K562 (cell line): Measurements from ENCODE around the gene METRN. TPM values are rescaled to one million over a fixed set of nuclear protein-coding genes. Genes with fewer than 3 reads are reported as not detected.

Experiments used
- ATAC-seq: fragments of 200-7000 bp; cut with Tn5 transposase; 3 replicates; pipeline ENCODE4 v1.9.1; 2020; ENCODE audit warnings: moderate library complexity
- BruUV-seq: library from RNA; stranded (reverse); fragments of 400-500 nt; replicated peaks from 2 replicates; lab custom pipeline; 2021; lab: Mats Ljungman, UMichigan
- CTCF ChIA-PET: fragments of 300-600 bp; formaldehyde crosslinking; extraction: SDS; loops from one replicate; lab custom pipeline; 2021; ENCODE audit warnings: low intra/inter-chr PET ratio; lab: Yijun Ruan, JAX
- POLR2A ChIA-PET: fragments of 300-600, 350-650 bp; sonication (Branson Sonifier 250); formaldehyde crosslinking; extraction: SDS; loops from one replicate; lab custom pipeline; 2021; ENCODE audit warnings: antibody characterized with exemption, inconsistent platforms; lab: Yijun Ruan, JAX
- DNase-seq, 4 experiments: peaks; one replicate each; pipeline versions ENCODE4 v3.0.0 to v3.0.0-alpha.2; 2011 to 2018; ENCODE audit warnings: low spot score in 3 of 4, mixed read lengths in 3 of 4; ENCODE audit errors: extremely low read depth in 1 of 4
- FAIRE-seq: peaks from 2 replicates; lab custom pipeline; 2011; peaks lifted over from hg19 to GRCh38; lab: Jason Lieb, UNC
- H2AFZ ChIP-seq: 2 replicates; pipeline ENCODE4 v1.6.0; 2011; ENCODE audit warnings: low read depth, low read length, control low read depth, inconsistent platforms
- H3K27ac ChIP-seq: fragments of 200-600 bp; 3 replicates; pipeline ENCODE4 v1.8.0; 2011; ENCODE audit warnings: low read depth, mild to moderate bottlenecking, control low read depth, inconsistent platforms, low read length, moderate library complexity, mixed read lengths; ENCODE audit errors: extremely low read depth
- H3K27me3 ChIP-seq, 2 experiments: fragments of 300-600 bp in 1 of 2; 2 replicates in 1 of 2; 3 replicates in 1 of 2; pipeline versions ENCODE4 v1.6.0 to v1.8.0; 2011; ENCODE audit warnings: inconsistent platforms in 2 of 2, low read length in 2 of 2, mild to moderate bottlenecking in 1 of 2, mixed read lengths in 1 of 2, moderate library complexity in 1 of 2; ENCODE audit not compliant: control insufficient read depth in 2 of 2, insufficient read depth in 2 of 2
- H3K36me3 ChIP-seq: fragments of 300-600 bp; 3 replicates; pipeline ENCODE4 v1.8.0; 2011; ENCODE audit warnings: mild to moderate bottlenecking, low read length, inconsistent platforms; ENCODE audit not compliant: control insufficient read depth, insufficient read depth
- H3K4me1 ChIP-seq, 2 experiments: fragments of 200-600 bp in 1 of 2; replicated peaks in 1 of 2; 2 replicates in 1 of 2; 3 replicates in 1 of 2; pipeline versions ENCODE4 v1.5.1 to v1.8.0; 2011; ENCODE audit warnings: inconsistent platforms in 2 of 2, low read length in 2 of 2, mild to moderate bottlenecking in 1 of 2, mixed read lengths in 1 of 2, moderate library complexity in 1 of 2; ENCODE audit not compliant: control insufficient read depth in 2 of 2, insufficient read depth in 2 of 2
- H3K4me2 ChIP-seq: 2 replicates; pipeline ENCODE4 v1.6.1; 2011; ENCODE audit warnings: low read length, control low read depth, inconsistent platforms, mixed read lengths; ENCODE audit not compliant: insufficient read depth
- H3K4me3 ChIP-seq: fragments of 200-600 bp; sonication (generic), shearing (Covaris generic); 2 replicates; pipeline ENCODE4 v1.5.1; 2016; ENCODE audit warnings: control low read depth, inconsistent platforms
- H3K79me2 ChIP-seq: fragments of 200-600 bp; 3 replicates; pipeline ENCODE4 v1.8.0; 2011; ENCODE audit warnings: low read length, inconsistent platforms; ENCODE audit not compliant: control insufficient read depth, insufficient read depth
- H3K9ac ChIP-seq, 2 experiments: 2 replicates each; pipeline versions ENCODE4 v1.6.0 to v1.6.1; 2011; ENCODE audit warnings: low read depth in 2 of 2, low read length in 2 of 2, control low read depth in 1 of 2, inconsistent platforms in 1 of 2, mild to moderate bottlenecking in 1 of 2, mixed read lengths in 1 of 2; ENCODE audit not compliant: insufficient read depth in 1 of 2
- H3K9me1 ChIP-seq: one replicate; pipeline ENCODE4 v1.6.0; 2011; ENCODE audit warnings: inconsistent platforms, mild to moderate bottlenecking, low read length, moderate library complexity; ENCODE audit not compliant: control insufficient read depth, insufficient read depth
- H3K9me3 ChIP-seq: replicated peaks from 2 replicates; pipeline ENCODE4 v1.5.1; 2011; ENCODE audit warnings: low read depth, low read length, inconsistent platforms; ENCODE audit not compliant: control insufficient read depth, insufficient read depth
- H4K20me1 ChIP-seq: replicated peaks from 2 replicates; pipeline ENCODE4 v1.6.1; 2011; ENCODE audit warnings: low read length, inconsistent platforms, mixed read lengths; ENCODE audit not compliant: control insufficient read depth, insufficient read depth
- ARHGAP35 ChIP-seq: fragments of 450-650 bp; IDR thresholded peaks from 2 replicates; pipeline ENCODE4 v1.6.1; 2018; ENCODE audit not compliant: partially characterized antibody
- HSF4 ChIP-seq: fragments of 250-450 bp; sonication (Bioruptor Pico); IDR thresholded peaks from 2 replicates; pipeline ENCODE4 v2.1.2; 2022; ENCODE audit warnings: mild to moderate bottlenecking, moderate library complexity, borderline replicate concordance
- PCBP1 ChIP-seq: fragments of 200-400 bp; formaldehyde crosslinking; IDR thresholded peaks from 2 replicates; pipeline ENCODE4 v1.6.1; 2018; ENCODE audit warnings: mild to moderate bottlenecking, low read depth, low read length; ENCODE audit not compliant: poor library complexity, severe bottlenecking
- RBFOX2 ChIP-seq: fragments of 200-400 bp; formaldehyde crosslinking; IDR thresholded peaks from 2 replicates; pipeline ENCODE4 v1.6.1; 2017; ENCODE audit warnings: low read depth, mild to moderate bottlenecking, low read length, moderate library complexity
- RFX1 ChIP-seq: fragments of 450-650 bp; IDR thresholded peaks from 2 replicates; pipeline ENCODE4 v1.6.1; 2016; ENCODE audit warnings: mild to moderate bottlenecking, moderate library complexity
- TGIF2 ChIP-seq: sonication (generic); formaldehyde crosslinking; IDR thresholded peaks from 2 replicates; pipeline ENCODE4 v1.8.1; 2022; ENCODE audit warnings: mild to moderate bottlenecking, missing genetic modification reagents, moderate library complexity
- ZFP91 ChIP-seq: sonication (generic); formaldehyde crosslinking; IDR thresholded peaks from 2 replicates; pipeline ENCODE4 v1.8.0; 2022; ENCODE audit warnings: mild to moderate bottlenecking, missing genetic modification reagents
- ZNF740 ChIP-seq, 3 experiments: fragments of 200-800 bp in 1 of 3; sonication (Bioruptor generic) in 1 of 3; sonication (generic) in 1 of 3; formaldehyde crosslinking in 1 of 3; IDR thresholded peaks; 2 replicates each; pipeline versions ENCODE4 v1.6.1 to v1.8.0; 2016 to 2022; ENCODE audit warnings: mild to moderate bottlenecking in 2 of 3, missing compliant biosample characterization in 2 of 3, missing genetic modification characterization in 2 of 3, missing genetic modification reagents in 1 of 3
- WGBS: fragments of 100-300 bp; shearing (Covaris generic); methylation state at CpG from one replicate; pipeline ENCODE4 v1.1.6; 2016; ENCODE audit warnings: low coverage, mixed read lengths; ENCODE audit not compliant: insufficient coverage; ENCODE audit errors: missing lambda C conversion rate; 5-methylcytosine and 5-hydroxymethylcytosine counted together
- in situ Hi-C: fragments of 300-500 bp; cut with MboI; formaldehyde crosslinking; loops from 4 replicates; pipeline ENCODE4 v1.15.0; 2018; ENCODE audit warnings: inconsistent platforms, mixed read lengths
- intact Hi-C: fragments of 100-400 bp; cut with micrococcal nuclease; formaldehyde crosslinking; loops from 2 replicates; pipeline ENCODE4 v1.14.2; 2022
- polyA plus RNA-seq, 8 experiments: library from polyadenylated mRNA; depleted of rRNA in 4 of 8; stranded (reverse) in 5 of 8; unstranded in 3 of 8; fragments of >200 nt; fragmentation: Nextera tagmentation in 2 of 8; fragmentation: Illumina TruSeq in 1 of 8; extraction: Ambion mirVana in 2 of 8; extraction: Trizol in 1 of 8; gene quantifications; 2 replicates each; pipeline versions ENCODE4 v1.2.1 to v1.2.3, GENCODE V29; 2011 to 2014; ENCODE audit warnings: inconsistent platforms in 1 of 8, missing spikeins in 1 of 8
- total RNA-seq, 7 experiments: library from RNA; depleted of rRNA in 6 of 7; stranded (reverse); fragments of >200 nt in 6 of 7; fragmentation: Illumina TruSeq in 2 of 7; extraction: Trizol in 2 of 7; gene quantifications; 2 replicates each; pipeline versions ENCODE4 v1.2.1 to v1.2.3, GENCODE V29; 2011 to 2021; ENCODE audit warnings: low replicate concordance in 1 of 7

METRN gene
- total and polyA plus RNA-seq, 9 of the 15 experiments (the other 6 are each of a cell fraction or from before 2014, with no cell fraction given): 0.20 to 89.8 (median 15.4) TPM

GRCh38 chr16:677316-678190, 37.4 kb upstream of the METRN start:
- peaks cover 18% of the 10 kb centered on the region for H4K20me1 ChIP-seq
- TF ChIP-seq TGIF2 (CRISPR knock-in tag): peak; percentile 23; the same call in 1 of the 2 replicates
- TF ChIP-seq PCBP1: peak; percentile 63
- TF ChIP-seq ZFP91 (CRISPR knock-in tag): no peak
- TF ChIP-seq HSF4: no peak
- no peak for TF ChIP-seq ARHGAP35
- TF ChIP-seq RFX1: peak; percentile 85
- peak; percentile 0; the same call in 1 of the 2 replicates for TF ChIP-seq RBFOX2
- 0 out of 2 replicates have a peak, but pooled peaks have one; percentile 48 for TF ChIP-seq ZNF740 (CRISPR knock-in tag; IDR thresholded peaks at IDR 0.05)
- TF ChIP-seq ZNF740 (tag; IDR thresholded peaks at IDR 0.05): no peak
- TF ChIP-seq, all 486 proteins: peak for 5
- H3K27ac ChIP-seq: no peak overlapping the region
- ATAC-seq (no peak), FAIRE-seq (no peak), DNase-seq (no peak)
- H3K79me2 ChIP-seq: peaks cover 29% of the 10 kb centered on the region
- H3K9ac ChIP-seq: peak overlapping the region in 1 of 2 experiments; percentile 53; a peak in 2 of 4 replicates
- in situ Hi-C loops (loop anchor here (10.0 kb wide), 1 partner anchor 283 kb away; the partner anchor contains the start of gene NME4), intact Hi-C loops (loop anchor here (5.0 kb wide), 1 partner anchor 40 kb away; the partner anchor contains the start of gene METTL26)
- peaks cover 36 to 98% of the 10 kb centered on the region in 2 experiments for H3K4me1 ChIP-seq
- H3K27me3 ChIP-seq: no peaks in the 10 kb centered on the region
- peaks cover 43% of the 10 kb centered on the region for H3K36me3 ChIP-seq
- H3K9me3 ChIP-seq: no peaks in the 10 kb centered on the region
- H3K9me1 ChIP-seq: peaks cover 9% of the 10 kb centered on the region
- CTCF ChIA-PET: no interaction called here
- WGBS: 85% methylated on average over 51 of the region's 57 CpGs
- no peak overlapping the region for H3K4me2 ChIP-seq
- no peak overlapping the region for H2AFZ ChIP-seq
- H3K4me3 ChIP-seq: no peak overlapping the region
- BruUV-seq: no TSS peak
- POLR2A ChIA-PET: interaction anchor here (0.6 to 1.5 kb wide), 3 partner anchors 10 to 402 kb away, joined by 3 read pairs; no protein-coding TSS in a partner anchor
